Stimulated activated CD8-positive, alpha-beta memory T cell treated with anti-CD3 and anti-CD28 coated beads, Interleukin-7, amount 100 ng/mL, for 48 hours (primary cell): ENCODE measurements around the gene CTNNA2.

Experiments used
- DNase-seq, 2 donors: peaks; one replicate each; pipeline ENCODE4 v3.0.0-alpha.2; 2020; ENCODE audit warnings: low read depth in 1 of 2; ENCODE audit errors: extremely low read depth in 1 of 2

The CTNNA2 gene

GRCh38 chr2:79512442-79513401 is at the start of gene CTNNA2:
TSS of gene CTNNA2 (plus strand) at chr2:79513051.
- no peak for DNase-seq

- DNase-seq: no peak
Observed at GRCh38 chr2:79487399-79487798, 25.5 kb upstream of the CTNNA2 start.

GRCh38 chr2:79511320-79511951 is 1.4 kb upstream of the CTNNA2 start:
- DNase-seq: no peak

GRCh38 chr2:79513711-79514110 is 860 bp downstream of the CTNNA2 start:
- DNase-seq: no peak

GRCh38 chr2:79529636-79530035 is 16.8 kb downstream of the CTNNA2 start:
- DNase-seq: no peak

GRCh38 chr2:79530443-79530842 is 17.6 kb downstream of the CTNNA2 start:
- DNase-seq: no peak

- no peak for DNase-seq
Observed at GRCh38 chr2:79547568-79547967, 34.7 kb downstream of the CTNNA2 start.

- DNase-seq: no peak
Observed at GRCh38 chr2:79552653-79553052, 39.8 kb downstream of the CTNNA2 start.

- no peak for DNase-seq
Observed at GRCh38 chr2:79554899-79555298, 42.0 kb downstream of the CTNNA2 start.

GRCh38 chr2:79564065-79564464 is 51.2 kb downstream of the CTNNA2 start:
- no peak for DNase-seq

GRCh38 chr2:79569048-79569447 is 56.2 kb downstream of the CTNNA2 start:
- no peak for DNase-seq

- DNase-seq: no peak
Observed at GRCh38 chr2:79573895-79574674, 61.2 kb downstream of the CTNNA2 start.

- no peak for DNase-seq
Observed at GRCh38 chr2:79576451-79576850, 63.6 kb downstream of the CTNNA2 start.

GRCh38 chr2:79578952-79579351 is 66.1 kb downstream of the CTNNA2 start:
- no peak for DNase-seq

- no peak for DNase-seq
Observed at GRCh38 chr2:79580175-79580574, 67.3 kb downstream of the CTNNA2 start.

GRCh38 chr2:79585701-79586433 is 73.0 kb downstream of the CTNNA2 start:
- no peak for DNase-seq

- DNase-seq: no peak
Observed at GRCh38 chr2:79591281-79591680, 78.4 kb downstream of the CTNNA2 start.

GRCh38 chr2:79593237-79593867 is 80.5 kb downstream of the CTNNA2 start:
- no peak for DNase-seq

GRCh38 chr2:79596403-79596802 is 83.6 kb downstream of the CTNNA2 start:
- no peak for DNase-seq

GRCh38 chr2:79604748-79605147 is 91.9 kb downstream of the CTNNA2 start:
- DNase-seq: no peak
